ENCODE measurements around the gene SAPCD1.

- TF ChIP-seq CTCF (IDR thresholded peaks at IDR 0.05) (no peak), ZFX (IDR thresholded peaks at IDR 0.05; ENCODE audit: borderline replicate concordance) (no peak)
Observed at GRCh38 chr6:31778999-31779885, 16.8 kb downstream of the SAPCD1 start.

Data from 22Rv1 (cell line).